DOHH2 (cell line): Measurements from ENCODE around the gene SNCAIP.

Experiments used
- EZH2phosphoT487 ChIP-seq: fragments of 200-600 bp; sonication (generic); IDR thresholded peaks from 2 replicates; pipeline ENCODE4 v1.6.1; 2017; ENCODE audit warnings: borderline replicate concordance, mild to moderate bottlenecking, antibody characterized with exemption, low read length, moderate library complexity, mixed read lengths
- TF ChIP-seq, protein P1 (sequence below): fragments of 200-600 bp; sonication (generic); IDR thresholded peaks from one replicate; pipeline ENCODE4 v1.5.1; 2014; ENCODE audit warnings: antibody characterized with exemption, mild to moderate bottlenecking, low read depth, low read length; ENCODE audit not compliant: poor library complexity, severe bottlenecking

- TF ChIP-seq, protein P1, sequence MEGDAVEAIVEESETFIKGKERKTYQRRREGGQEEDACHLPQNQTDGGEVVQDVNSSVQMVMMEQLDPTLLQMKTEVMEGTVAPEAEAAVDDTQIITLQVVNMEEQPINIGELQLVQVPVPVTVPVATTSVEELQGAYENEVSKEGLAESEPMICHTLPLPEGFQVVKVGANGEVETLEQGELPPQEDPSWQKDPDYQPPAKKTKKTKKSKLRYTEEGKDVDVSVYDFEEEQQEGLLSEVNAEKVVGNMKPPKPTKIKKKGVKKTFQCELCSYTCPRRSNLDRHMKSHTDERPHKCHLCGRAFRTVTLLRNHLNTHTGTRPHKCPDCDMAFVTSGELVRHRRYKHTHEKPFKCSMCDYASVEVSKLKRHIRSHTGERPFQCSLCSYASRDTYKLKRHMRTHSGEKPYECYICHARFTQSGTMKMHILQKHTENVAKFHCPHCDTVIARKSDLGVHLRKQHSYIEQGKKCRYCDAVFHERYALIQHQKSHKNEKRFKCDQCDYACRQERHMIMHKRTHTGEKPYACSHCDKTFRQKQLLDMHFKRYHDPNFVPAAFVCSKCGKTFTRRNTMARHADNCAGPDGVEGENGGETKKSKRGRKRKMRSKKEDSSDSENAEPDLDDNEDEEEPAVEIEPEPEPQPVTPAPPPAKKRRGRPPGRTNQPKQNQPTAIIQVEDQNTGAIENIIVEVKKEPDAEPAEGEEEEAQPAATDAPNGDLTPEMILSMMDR: no peak
- no peak for TF ChIP-seq EZH2phosphoT487
These were observed 92.8 kb downstream of the SNCAIP start for GRCh38 chr5:122404653-122405362.
